Upper lobe of right lung (tissue), 1 donor: ENCODE measurements around the gene SLC6A11. TPM values are rescaled to one million over a fixed set of nuclear protein-coding genes. Genes with fewer than 3 reads are reported as not detected.

Source experiments
- ATAC-seq: fragments of 200-7000 bp; cut with Tn5 transposase; one replicate; pipeline ENCODE4 v1.9.1; 2020; ENCODE audit warnings: mild to moderate bottlenecking, moderate library complexity
- DNase-seq: peaks from one replicate; pipeline ENCODE4 v3.0.0-alpha.2; 2020
- H3K27ac ChIP-seq: fragments of 200-600 bp; one replicate; pipeline ENCODE4 v1.8.0; 2022
- H3K27me3 ChIP-seq: fragments of 200-600 bp; one replicate; pipeline ENCODE4 v1.8.0; 2022; ENCODE audit warnings: mild to moderate bottlenecking
- H3K36me3 ChIP-seq: fragments of 200-600 bp; one replicate; pipeline ENCODE4 v1.8.0; 2022
- H3K4me1 ChIP-seq: fragments of 200-600 bp; one replicate; pipeline ENCODE4 v1.8.0; 2022
- H3K4me3 ChIP-seq: fragments of 200-600 bp; one replicate; pipeline ENCODE4 v1.8.0; 2022; ENCODE audit warnings: mild to moderate bottlenecking
- H3K9me3 ChIP-seq: fragments of 200-600 bp; one replicate; pipeline ENCODE4 v1.8.0; 2022
- intact Hi-C: fragments of 100-400 bp; cut with DNase I; formaldehyde crosslinking; loops from one replicate; pipeline ENCODE4 v1.11.0; 2022
- total RNA-seq: library from RNA; stranded (reverse); fragmentation: NEBNext Ultra II Directional; extraction: Animal tissue kit (Norgen Biotek cat#: 25700); gene quantifications from one replicate; pipeline ENCODE4 v1.2.1, GENCODE V29; 2021
- TF ChIP-seq, protein P1 (sequence below): fragments of 200-600 bp; IDR thresholded peaks from one replicate; pipeline ENCODE4 v1.8.0; 2022; ENCODE audit warnings: antibody characterized with exemption
- donor health status: DM: no; HTN: yes; CAD: no; lungs with severe emphysema.

Gene SLC6A11
- total RNA-seq, 1 donor from 2014 or later, result 0.17 TPM

- Histone ChIP-seq H3K27me3 (peaks cover 4% of the 10 kb centered on the region), H3K27ac (no peak overlapping the region), H3K4me1 (no peaks in the 10 kb centered on the region), H3K9me3 (peaks cover 18% of the 10 kb centered on the region), H3K4me3 (no peak overlapping the region), H3K36me3 (no peaks in the 10 kb centered on the region)
- intact Hi-C loops, result no loop called here
- TF ChIP-seq, protein P1, sequence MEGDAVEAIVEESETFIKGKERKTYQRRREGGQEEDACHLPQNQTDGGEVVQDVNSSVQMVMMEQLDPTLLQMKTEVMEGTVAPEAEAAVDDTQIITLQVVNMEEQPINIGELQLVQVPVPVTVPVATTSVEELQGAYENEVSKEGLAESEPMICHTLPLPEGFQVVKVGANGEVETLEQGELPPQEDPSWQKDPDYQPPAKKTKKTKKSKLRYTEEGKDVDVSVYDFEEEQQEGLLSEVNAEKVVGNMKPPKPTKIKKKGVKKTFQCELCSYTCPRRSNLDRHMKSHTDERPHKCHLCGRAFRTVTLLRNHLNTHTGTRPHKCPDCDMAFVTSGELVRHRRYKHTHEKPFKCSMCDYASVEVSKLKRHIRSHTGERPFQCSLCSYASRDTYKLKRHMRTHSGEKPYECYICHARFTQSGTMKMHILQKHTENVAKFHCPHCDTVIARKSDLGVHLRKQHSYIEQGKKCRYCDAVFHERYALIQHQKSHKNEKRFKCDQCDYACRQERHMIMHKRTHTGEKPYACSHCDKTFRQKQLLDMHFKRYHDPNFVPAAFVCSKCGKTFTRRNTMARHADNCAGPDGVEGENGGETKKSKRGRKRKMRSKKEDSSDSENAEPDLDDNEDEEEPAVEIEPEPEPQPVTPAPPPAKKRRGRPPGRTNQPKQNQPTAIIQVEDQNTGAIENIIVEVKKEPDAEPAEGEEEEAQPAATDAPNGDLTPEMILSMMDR, result no peak
- ATAC-seq, result no peak
- DNase-seq, result no peak
Measured at GRCh38 chr3:10910367-10910766, 94.3 kb downstream of the SLC6A11 start.

- TF ChIP-seq, protein P1, result no peak
- no peak for ATAC-seq
- no peak overlapping the region for H3K4me3 ChIP-seq
Measured at GRCh38 chr3:10911350-10912002, 95.4 kb downstream of the SLC6A11 start.

DNA sequence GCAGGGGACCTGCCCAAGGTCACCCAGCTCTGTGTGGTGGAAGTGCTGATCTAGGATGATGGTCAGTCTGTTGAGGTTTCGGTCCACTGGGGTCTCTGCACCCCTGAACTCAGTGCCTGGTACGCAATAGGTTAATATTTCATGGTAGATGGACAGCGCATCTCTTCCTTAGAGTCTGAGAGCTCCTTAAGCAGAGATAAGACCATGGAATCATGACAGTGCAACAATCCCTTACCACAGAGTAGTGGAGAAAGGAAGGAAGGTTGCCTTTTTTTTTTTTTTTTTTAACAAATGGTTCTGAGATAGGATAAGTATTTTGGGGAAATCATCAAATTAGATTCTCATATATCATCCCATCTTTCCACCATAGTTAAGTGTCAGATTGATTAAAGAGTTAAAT, 96.8 kb downstream of the SLC6A11 start:
- Histone ChIP-seq H3K27me3 (peaks cover 4% of the 10 kb centered on the region), H3K36me3 (no peaks in the 10 kb centered on the region), H3K9me3 (peaks cover 3% of the 10 kb centered on the region), H3K4me3 (no peak overlapping the region), H3K27ac (no peak overlapping the region), H3K4me1 (no peaks in the 10 kb centered on the region)
- DNase-seq (no peak), ATAC-seq (no peak)
- intact Hi-C loops, result no loop called here
- TF ChIP-seq, protein P1, result no peak

More at GRCh38 chr3:10911350-10912002, 95.4 kb downstream of the SLC6A11 start:
- Histone ChIP-seq H3K9me3 (peaks cover 16% of the 10 kb centered on the region), H3K36me3 (no peaks in the 10 kb centered on the region), H3K27me3 (peaks cover 4% of the 10 kb centered on the region), H3K27ac (no peak overlapping the region), H3K4me1 (no peaks in the 10 kb centered on the region)
- intact Hi-C loops, result no loop called here
- DNase-seq, result no peak

DNA sequence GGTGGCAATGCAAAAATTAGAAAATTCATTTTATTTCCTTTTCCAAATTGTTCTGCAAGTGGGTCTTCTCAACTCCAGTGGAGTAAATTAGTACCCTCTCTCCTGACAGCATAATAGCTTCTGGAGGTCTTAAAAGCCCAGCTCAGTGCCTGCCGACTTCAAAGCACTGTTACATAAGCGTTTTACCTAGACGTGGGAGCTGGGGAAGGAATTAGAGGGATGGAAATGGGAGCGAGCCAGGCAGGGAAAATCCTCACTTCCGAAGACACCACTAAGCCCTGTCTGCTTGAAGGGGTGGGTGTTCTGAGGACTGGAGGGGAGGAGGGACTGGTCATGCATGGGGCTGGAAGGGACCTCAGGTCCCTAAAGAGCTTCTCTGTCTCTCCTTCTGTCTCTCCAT, 99.3 kb downstream of the SLC6A11 start:
- Histone ChIP-seq H3K36me3 (no peaks in the 10 kb centered on the region), H3K27me3 (peaks cover 7% of the 10 kb centered on the region), H3K4me3 (no peak overlapping the region), H3K9me3 (no peaks in the 10 kb centered on the region), H3K27ac (no peak overlapping the region), H3K4me1 (no peaks in the 10 kb centered on the region)
- intact Hi-C loops, result no loop called here
- TF ChIP-seq, protein P1, result no peak
- ATAC-seq (no peak), DNase-seq (no peak)

GRCh38 chr3:10917176-10917575, 101.1 kb downstream of the SLC6A11 start:
- ATAC-seq (no peak), DNase-seq (no peak)
- H3K4me1 ChIP-seq, result no peaks in the 10 kb centered on the region
- intact Hi-C loops, result no loop called here
- no peaks in the 10 kb centered on the region for H3K9me3 ChIP-seq
- H3K36me3 ChIP-seq, result no peaks in the 10 kb centered on the region
- H3K27ac ChIP-seq, result no peak overlapping the region
- TF ChIP-seq, protein P1, result no peak
- no peak overlapping the region for H3K4me3 ChIP-seq
- peaks cover 6% of the 10 kb centered on the region for H3K27me3 ChIP-seq

- Histone ChIP-seq H3K9me3 (no peaks in the 10 kb centered on the region), H3K4me1 (no peaks in the 10 kb centered on the region), H3K36me3 (no peaks in the 10 kb centered on the region), H3K27ac (no peak overlapping the region), H3K27me3 (peaks cover 3% of the 10 kb centered on the region), H3K4me3 (no peak overlapping the region)
- DNase-seq (no peak), ATAC-seq (no peak)
- intact Hi-C loops, result no loop called here
- TF ChIP-seq, protein P1, result no peak
Measured at GRCh38 chr3:10918011-10918410, 102.0 kb downstream of the SLC6A11 start.
